NB4 (cell line): ENCODE data around the gene PGAP1.

ENCODE experiments used
- CTCF ChIP-seq: IDR thresholded peaks from one replicate; pipeline ENCODE4 v1.5.1; 2012; ENCODE audit warnings: low read depth, low read length
- MYC ChIP-seq: IDR thresholded peaks from 2 replicates; pipeline ENCODE4 v1.6.1; 2011; ENCODE audit warnings: low read depth, low read length
- POLR2A ChIP-seq: IDR thresholded peaks from 2 replicates; pipeline ENCODE4 v1.6.1; 2011; ENCODE audit warnings: mild to moderate bottlenecking; ENCODE audit not compliant: insufficient read length; ENCODE audit errors: extremely low read depth
- TF ChIP-seq, protein P1 (sequence below): IDR thresholded peaks from 2 replicates; pipeline ENCODE4 v1.6.1; 2011; ENCODE audit warnings: low read depth, low read length

DNA sequence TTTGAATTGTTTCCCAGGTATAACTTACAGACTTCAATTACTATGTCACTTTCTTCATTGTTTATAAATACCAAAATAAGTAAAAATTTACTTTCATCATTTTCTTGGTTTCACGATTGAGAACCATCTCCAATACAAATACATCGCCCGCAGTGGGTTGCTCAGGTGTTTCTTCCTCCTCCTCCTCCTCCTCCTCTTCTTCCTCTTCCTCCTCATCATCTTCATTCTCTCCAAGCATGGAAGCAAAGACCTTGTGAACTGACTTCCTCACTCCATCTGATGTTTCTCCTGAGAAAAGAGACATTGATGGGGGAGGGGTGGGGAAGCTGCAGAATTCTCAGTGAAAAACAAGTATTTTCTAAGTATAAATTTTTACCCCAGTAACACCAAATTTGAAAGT, 133.6 kb downstream of the PGAP1 start:
- TF ChIP-seq CTCF (no peak), MYC (no peak), POLR2A (no peak)
- TF ChIP-seq, protein P1, sequence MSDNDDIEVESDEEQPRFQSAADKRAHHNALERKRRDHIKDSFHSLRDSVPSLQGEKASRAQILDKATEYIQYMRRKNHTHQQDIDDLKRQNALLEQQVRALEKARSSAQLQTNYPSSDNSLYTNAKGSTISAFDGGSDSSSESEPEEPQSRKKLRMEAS: no peak
